WERI-Rb-1 (cell line): ENCODE data around the gene CHST8.

Source experiments
- DNase-seq: peaks from one replicate; pipeline ENCODE4 v3.0.0-alpha.2; 2020
- H3K27ac ChIP-seq: fragments of 250-450 bp; sonication (Bioruptor Pico); 2 replicates; pipeline ENCODE4 v1.5.1; 2020; ENCODE audit warnings: mild to moderate bottlenecking, moderate library complexity
- H3K27me3 ChIP-seq: fragments of 250-450 bp; sonication (Bioruptor Pico); 2 replicates; pipeline ENCODE4 v1.5.1; 2021; ENCODE audit warnings: mild to moderate bottlenecking, low read depth, moderate library complexity; ENCODE audit not compliant: insufficient read depth, severe bottlenecking
- H3K36me3 ChIP-seq: fragments of 250-450 bp; sonication (Bioruptor Pico); 2 replicates; pipeline ENCODE4 v1.5.1; 2020; ENCODE audit warnings: mild to moderate bottlenecking, moderate library complexity
- H3K4me3 ChIP-seq: 2 replicates; pipeline ENCODE4 v1.5.1; 2011; ENCODE audit warnings: low read depth, mild to moderate bottlenecking, control low read depth, low read length
- H3K9me3 ChIP-seq: fragments of 250-450 bp; sonication (Bioruptor Pico); 2 replicates; pipeline ENCODE4 v1.5.1; 2021; ENCODE audit warnings: mild to moderate bottlenecking, moderate library complexity; ENCODE audit not compliant: severe bottlenecking
- TF ChIP-seq, protein P1 (sequence below): IDR thresholded peaks from 2 replicates; pipeline ENCODE4 v1.5.1; 2011; ENCODE audit warnings: low read depth, mild to moderate bottlenecking, control low read depth, inconsistent platforms, low read length

Gene CHST8

DNA sequence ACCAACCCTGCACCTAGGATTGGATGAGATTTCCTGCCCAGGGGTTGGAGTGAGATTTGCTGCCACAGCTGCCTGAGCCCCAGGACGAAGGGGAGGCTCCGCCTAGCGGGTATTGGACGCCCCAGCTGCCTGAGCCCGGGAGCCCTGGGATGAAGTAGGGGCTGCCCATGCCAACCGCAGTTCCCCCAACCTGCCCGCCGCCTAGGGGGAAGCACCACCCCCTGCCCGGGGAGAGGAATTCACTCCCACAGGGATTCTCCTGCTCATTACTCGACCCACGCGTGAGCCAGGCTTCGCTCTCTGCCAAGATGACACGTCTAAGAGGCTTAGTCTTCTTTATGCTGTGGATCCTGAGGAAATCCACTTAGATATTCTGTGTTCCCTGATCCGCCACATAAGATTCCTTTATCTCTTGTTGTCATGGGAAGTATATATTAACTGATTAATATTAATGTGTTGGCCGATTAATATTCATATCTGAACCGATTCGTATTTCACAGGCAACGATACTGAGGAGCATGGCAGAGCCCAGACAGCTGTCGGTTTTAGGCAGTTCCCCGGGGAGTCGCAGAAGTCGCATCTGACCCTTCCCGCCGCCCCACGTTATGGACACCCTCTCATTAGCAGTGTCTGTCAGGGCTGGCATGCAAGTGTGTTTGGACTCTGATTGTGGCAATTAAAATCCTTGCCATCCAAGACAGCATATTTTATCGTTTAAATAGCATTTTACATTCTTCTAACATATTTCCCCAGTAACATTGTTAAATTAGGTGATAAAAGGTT is 130.5 kb downstream of the CHST8 start:
- Histone ChIP-seq H3K36me3 (no peaks in the 10 kb centered on the region), H3K9me3 (no peaks in the 10 kb centered on the region), H3K4me3 (peak overlapping the region; percentile 13), H3K27ac (peak overlapping the region; percentile 41), H3K27me3 (no peaks in the 10 kb centered on the region)
- TF ChIP-seq, protein P1, sequence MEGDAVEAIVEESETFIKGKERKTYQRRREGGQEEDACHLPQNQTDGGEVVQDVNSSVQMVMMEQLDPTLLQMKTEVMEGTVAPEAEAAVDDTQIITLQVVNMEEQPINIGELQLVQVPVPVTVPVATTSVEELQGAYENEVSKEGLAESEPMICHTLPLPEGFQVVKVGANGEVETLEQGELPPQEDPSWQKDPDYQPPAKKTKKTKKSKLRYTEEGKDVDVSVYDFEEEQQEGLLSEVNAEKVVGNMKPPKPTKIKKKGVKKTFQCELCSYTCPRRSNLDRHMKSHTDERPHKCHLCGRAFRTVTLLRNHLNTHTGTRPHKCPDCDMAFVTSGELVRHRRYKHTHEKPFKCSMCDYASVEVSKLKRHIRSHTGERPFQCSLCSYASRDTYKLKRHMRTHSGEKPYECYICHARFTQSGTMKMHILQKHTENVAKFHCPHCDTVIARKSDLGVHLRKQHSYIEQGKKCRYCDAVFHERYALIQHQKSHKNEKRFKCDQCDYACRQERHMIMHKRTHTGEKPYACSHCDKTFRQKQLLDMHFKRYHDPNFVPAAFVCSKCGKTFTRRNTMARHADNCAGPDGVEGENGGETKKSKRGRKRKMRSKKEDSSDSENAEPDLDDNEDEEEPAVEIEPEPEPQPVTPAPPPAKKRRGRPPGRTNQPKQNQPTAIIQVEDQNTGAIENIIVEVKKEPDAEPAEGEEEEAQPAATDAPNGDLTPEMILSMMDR, result peak; percentile 55
- DNase-seq, result peak; percentile 48

DNA sequence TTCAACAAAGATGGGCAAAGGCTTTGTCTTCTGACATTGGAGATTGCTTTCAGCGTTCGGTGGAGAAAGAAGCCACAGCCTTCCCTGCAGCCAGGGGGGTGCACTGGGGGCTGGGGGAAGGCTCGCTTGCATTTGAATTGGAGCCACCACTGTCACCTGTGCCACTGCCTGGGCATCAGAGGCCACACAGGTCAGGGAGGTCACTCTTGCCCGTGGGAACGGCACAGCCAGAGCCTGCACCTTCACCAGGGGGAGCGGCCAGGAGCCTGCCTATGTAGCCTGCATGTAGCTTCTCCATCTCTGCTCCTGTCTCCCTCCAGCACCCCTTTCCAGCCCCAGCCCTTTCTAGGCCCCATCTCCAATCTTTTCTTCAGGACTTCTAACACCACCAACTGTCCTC is 131.2 kb downstream of the CHST8 start:
- Histone ChIP-seq H3K27ac (no peak overlapping the region), H3K36me3 (no peaks in the 10 kb centered on the region), H3K9me3 (no peaks in the 10 kb centered on the region), H3K4me3 (no peak overlapping the region), H3K27me3 (no peaks in the 10 kb centered on the region)
- DNase-seq, result no peak
- TF ChIP-seq, protein P1, result no peak

DNA sequence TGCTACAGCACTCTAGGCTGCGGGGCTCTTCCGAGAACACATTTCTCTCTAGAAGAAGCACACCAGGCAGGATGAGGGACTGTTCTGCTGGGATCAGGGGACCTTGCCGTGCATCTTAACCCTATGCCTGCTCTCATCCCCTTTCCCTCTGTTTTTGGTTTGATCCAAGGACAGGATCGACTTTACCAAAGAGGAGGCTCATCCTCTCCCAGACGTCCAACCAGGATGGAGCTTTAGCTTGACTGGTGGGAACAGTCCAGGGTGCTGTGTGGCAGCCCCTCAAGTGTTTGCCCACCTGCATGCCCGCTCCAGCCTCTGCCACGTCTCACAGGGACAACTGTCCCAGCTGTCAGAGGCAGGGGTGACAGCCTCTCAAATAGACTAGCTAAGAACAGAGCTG is 132.6 kb downstream of the CHST8 start:
- no peak for DNase-seq
- TF ChIP-seq, protein P1, result no peak

DNA sequence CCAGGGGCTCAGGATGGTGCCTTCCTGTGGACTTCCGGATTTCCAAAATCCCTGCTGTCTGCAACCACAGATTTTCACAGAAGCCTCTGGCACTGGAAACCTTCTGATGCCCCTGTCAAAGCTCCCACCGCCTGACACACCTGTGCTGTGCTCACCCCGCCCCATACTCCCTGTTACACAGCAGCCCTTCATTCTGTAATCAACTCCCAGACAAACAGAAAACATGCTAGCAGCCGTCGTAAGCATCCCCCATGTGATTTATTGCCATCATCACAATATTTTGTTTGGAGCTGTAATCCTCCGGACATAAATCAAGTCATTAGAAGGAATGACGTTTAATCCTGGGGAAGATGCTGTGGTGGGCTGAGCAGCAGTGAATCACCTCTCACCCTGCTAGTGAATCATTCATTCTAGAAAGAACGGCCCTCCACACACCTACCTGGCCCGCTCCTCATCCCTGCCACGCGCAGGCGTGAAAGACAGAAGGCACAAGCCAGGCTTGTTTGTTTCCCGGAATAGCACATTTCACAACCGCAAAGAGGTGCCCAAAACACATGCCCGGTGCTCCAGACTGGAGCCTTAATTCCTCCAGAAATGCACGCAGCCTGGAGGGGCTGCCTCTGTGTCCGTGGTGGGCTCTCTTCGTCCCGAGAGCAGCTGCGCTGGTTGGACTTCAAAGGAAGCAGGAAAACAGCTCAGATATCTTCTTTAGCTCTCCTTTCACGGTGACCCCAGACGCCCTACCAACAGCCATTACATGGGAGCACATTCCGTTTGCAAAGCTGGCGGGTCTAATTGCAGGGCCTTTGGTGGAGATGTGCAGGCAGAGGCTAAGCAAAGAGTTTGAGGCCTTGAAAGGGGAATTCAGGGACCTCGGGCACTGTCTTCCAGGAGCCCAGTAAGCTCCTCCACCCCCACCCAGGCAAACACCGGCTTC is 133.6 kb downstream of the CHST8 start:
- no peak overlapping the region for H3K4me3 ChIP-seq
- no peaks in the 10 kb centered on the region for H3K36me3 ChIP-seq
- no peaks in the 10 kb centered on the region for H3K9me3 ChIP-seq
- TF ChIP-seq, protein P1, result no peak
- no peak overlapping the region for H3K27ac ChIP-seq
- no peaks in the 10 kb centered on the region for H3K27me3 ChIP-seq
- DNase-seq, result peak; percentile 43

More for the DNA sequence above, 132.6 kb downstream of the CHST8 start:
- Histone ChIP-seq H3K27me3 (no peaks in the 10 kb centered on the region), H3K9me3 (no peaks in the 10 kb centered on the region), H3K36me3 (no peaks in the 10 kb centered on the region), H3K27ac (no peak overlapping the region), H3K4me3 (no peak overlapping the region)

DNA sequence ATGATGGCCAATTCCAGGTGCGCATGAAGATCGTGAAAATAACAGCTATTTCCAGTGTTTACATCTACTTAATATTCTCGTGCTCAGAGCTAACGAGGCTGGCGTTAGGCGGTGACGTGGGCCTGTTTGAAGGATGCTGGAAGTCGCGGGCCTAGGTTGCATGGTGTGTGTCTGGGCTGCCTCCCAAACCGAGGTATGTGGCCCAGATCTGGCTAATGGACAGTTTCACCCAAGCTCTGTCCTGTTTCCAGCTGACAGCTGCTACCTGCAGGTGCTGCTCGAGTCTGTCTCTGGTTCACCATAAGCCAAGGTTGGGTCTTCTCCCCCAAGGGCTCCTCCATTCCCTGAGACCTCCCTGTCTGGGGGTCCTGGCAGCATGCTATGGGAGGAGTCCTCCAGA is 134.4 kb downstream of the CHST8 start:
- TF ChIP-seq, protein P1, result no peak
- Histone ChIP-seq H3K4me3 (no peak overlapping the region), H3K36me3 (no peaks in the 10 kb centered on the region), H3K9me3 (no peaks in the 10 kb centered on the region), H3K27me3 (no peaks in the 10 kb centered on the region), H3K27ac (no peak overlapping the region)
- DNase-seq, result no peak
